Neural cell (in vitro differentiated cells): ENCODE results near the gene ZNF106.

Experiments used
- CTCF ChIP-seq: fragments of 450-650 bp; IDR thresholded peaks from 2 replicates; pipeline ENCODE4 v1.5.1; 2014; ENCODE audit warnings: antibody characterized with exemption, mild to moderate bottlenecking, moderate library complexity; ENCODE audit not compliant: poor library complexity, severe bottlenecking
- EP300 ChIP-seq: fragments of 450-650 bp; conservative IDR thresholded peaks from 2 replicates; pipeline ENCODE4 v1.6.1; 2014; ENCODE audit warnings: antibody characterized with exemption, mild to moderate bottlenecking, moderate library complexity; ENCODE audit not compliant: poor library complexity, severe bottlenecking
- POLR2AphosphoS5 ChIP-seq: IDR thresholded peaks from 2 replicates; pipeline ENCODE4 v1.6.1; 2012
- RAD21 ChIP-seq: fragments of 450-650 bp; conservative IDR thresholded peaks from 2 replicates; pipeline ENCODE4 v1.6.1; 2014; ENCODE audit warnings: antibody characterized with exemption, mild to moderate bottlenecking, moderate library complexity
- TAF1 ChIP-seq: IDR thresholded peaks from 2 replicates; pipeline ENCODE4 v1.6.1; 2012; ENCODE audit warnings: low read depth

- TF ChIP-seq EP300 (no peak), CTCF (no peak), POLR2AphosphoS5 (no peak), RAD21 (no peak), TAF1 (no peak)
These were observed 2.7 kb upstream of the ZNF106 start for GRCh38 chr15:42493679-42494078.
